HG03095 (cell line): Measurements from ENCODE around the gene SLC4A7.
"Not testable (repeated sequence)": the region's sequence is repeated elsewhere in the genome, so short reads cannot be mapped to it uniquely, and the experiment has no call there.

Experiments used
- ATAC-seq: cut with Tn5 transposase; IDR thresholded peaks from one replicate; pipeline ENCODE4 v1.9.1; 2021; ENCODE audit warnings: moderate library complexity; ENCODE audit not compliant: unreplicated experiment

Gene SLC4A7

DNA sequence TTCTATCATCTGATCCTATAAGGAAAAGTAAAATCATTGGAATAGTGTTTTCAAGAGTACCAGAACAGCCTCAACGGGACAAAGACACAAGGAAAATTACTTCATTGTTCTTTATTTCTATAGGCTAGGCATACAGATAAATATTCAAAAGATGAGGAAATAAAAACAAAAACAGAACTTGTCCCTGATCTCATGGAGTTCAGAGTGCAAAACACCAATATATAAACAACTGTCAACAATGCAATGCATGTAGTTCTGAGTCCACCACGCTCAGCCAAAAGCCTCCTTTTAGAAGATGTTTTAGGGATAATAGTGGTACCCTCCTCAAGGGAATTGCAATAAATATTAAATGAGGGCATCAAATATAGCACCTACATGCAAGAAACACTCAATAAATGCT is 4.6 kb upstream of the SLC4A7 start:
- ATAC-seq = no peak

DNA sequence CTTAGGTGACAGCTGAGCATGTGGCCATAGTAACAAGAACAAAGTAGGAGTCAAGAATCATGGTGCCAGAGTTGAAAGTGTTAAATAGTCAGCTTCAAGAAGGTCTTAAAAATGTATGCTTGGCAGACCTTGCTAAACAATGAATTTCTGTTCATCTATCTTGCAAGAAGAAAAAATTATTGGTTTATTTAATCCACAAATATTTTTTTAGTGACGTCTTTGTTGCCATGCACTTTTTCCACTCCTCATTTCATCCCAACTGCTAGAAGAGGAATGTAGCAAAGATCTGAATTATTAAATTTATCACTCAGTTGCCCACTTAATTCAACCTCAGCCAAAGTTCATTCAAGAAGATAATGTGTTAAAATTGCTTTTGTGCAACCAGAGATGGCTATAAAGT is 3.2 kb upstream of the SLC4A7 start:
- no peak for ATAC-seq

DNA sequence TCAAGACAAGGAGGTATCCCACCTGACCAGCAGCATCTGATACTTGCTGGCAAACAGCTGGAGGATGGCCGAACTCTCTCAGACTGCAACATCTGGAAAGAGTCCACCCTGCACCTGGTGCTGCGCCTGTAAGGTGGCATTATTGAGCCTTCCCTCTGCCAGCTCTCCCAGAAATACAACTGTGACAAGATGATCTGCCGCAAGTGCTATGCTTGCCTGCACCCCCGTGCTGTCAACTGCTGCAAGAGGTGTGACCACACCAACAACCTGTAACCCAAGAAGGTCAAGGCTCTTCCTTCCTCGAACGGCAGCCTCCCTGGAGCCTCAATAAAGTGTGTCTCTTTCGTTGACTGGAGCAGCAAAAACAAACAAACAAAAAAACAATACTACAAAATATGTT is 2.2 kb upstream of the SLC4A7 start:
- ATAC-seq = no peak

DNA sequence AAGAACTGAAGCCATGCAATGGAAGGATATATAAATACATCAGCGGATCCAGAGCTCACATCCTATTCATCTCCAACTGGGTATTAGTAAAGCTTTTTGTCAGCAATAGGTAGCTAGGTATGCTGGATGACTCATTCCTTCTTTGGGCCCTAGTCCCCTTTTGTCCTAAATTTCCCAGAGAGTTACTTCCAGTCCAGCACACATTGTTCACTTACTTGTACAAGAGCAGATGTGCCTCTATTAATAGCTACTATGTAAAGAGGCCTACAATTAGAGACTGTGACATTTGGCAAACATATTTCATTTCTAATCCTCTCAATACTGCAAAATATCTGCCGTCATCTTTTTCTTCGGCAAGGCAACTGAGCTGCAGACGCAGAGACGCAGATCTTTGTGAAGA is 1.7 kb upstream of the SLC4A7 start:
- ATAC-seq = no peak

DNA sequence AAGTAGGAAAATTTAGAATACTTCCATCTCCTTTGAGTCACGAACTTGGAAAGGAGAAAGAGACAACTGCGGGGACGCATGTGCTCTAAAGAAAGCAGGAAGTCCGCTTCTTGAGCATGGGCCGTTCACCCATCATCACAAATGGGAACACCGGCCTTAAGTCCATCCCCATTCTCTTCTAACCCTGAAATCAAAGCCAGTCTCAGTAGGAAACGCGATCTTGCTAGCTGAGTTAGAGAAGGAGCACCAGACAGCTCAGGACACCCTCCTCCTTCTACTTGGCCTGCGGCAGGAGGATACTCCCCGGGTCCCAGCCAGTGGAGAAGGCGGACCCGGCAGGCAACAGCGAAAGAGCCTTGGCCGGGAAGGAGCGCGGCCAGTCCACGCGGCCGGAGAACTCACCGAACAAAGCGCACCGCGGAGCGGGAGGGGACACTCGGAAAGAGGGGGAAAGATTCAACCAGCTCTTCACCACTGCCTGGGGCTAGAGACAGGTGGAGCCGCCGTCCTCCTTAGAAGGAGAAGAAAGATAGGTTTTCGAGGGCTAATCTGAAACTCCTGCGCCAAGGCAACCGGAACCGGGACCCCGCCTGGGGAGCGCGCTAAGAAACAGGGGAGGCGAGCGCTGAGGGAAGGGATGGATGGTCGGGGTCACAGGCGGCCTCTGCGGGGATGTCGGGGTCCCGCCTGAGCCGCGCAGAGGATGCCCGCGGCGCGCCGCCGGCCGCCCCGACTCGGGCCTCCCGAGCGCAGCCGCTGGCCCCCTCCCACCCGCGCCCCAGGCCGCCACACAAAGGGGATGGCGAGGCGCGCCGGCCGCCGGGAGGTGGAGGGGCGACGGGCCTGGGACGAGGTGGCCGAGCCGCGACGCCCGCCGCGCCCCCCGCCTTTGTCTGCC is 818 bp downstream of the SLC4A7 start:
- peak; percentile 24 for ATAC-seq

DNA sequence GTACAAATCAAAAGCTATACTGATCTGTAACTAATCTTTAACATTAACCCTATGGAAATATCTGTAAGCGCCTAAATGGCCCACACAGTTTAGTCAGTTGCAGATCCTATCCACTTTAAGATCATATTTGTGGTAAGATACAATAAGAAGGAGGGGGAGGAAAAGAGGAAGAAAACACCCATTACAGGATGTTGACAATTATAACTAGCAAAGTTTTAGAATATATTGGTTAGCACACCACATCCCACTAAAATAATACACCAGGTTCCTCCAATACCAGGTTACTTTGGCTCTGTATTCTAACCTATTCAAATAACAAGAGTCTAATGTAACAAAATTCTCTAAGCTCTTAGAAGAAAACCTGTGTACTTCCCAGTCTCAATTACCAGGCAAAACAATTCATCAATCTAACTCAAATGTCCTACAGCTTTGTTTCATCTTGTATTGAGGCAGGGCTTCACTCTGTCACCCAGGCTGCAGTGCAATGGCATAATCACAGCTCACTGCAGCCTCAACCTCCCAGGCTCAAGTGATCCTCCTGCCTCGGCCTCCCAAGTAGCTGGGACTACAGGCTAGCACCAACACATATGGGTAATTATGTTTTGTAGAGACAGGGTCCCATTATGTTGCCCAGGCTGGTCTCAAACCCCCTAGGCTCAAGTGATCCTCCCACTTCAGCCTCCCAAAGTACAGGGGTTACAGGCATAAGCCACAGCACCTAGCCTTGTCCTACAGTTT is 4.2 kb downstream of the SLC4A7 start:
- no peak for ATAC-seq

DNA sequence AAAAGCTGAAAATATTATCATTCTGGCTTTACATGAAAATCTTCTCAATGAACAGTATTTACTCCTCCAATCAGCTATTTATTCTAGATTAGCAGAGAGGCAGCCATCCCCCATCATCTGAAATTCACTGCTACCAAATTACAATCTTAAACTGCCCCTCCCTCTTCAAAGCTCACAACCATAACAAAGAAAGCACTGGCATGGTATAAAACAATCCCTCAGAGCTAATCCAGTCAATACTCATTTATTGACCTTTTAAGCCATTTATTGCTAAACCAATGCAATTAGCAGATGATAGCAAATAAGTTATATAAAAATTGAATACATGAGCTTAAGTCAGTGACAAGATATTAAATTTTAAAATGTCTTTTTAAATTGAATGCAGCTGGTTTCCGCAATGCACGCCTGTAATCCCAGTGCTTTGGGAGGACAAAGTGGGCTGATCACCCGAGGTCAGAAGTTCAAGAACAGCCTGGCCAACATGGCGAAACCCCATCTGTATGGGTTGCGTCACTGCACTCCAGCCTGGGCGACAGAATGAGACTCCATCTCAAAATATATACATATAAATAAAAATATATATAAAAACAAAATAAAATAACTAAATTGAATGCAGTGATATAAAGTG is 12.1 kb downstream of the SLC4A7 start:
- no peak for ATAC-seq

DNA sequence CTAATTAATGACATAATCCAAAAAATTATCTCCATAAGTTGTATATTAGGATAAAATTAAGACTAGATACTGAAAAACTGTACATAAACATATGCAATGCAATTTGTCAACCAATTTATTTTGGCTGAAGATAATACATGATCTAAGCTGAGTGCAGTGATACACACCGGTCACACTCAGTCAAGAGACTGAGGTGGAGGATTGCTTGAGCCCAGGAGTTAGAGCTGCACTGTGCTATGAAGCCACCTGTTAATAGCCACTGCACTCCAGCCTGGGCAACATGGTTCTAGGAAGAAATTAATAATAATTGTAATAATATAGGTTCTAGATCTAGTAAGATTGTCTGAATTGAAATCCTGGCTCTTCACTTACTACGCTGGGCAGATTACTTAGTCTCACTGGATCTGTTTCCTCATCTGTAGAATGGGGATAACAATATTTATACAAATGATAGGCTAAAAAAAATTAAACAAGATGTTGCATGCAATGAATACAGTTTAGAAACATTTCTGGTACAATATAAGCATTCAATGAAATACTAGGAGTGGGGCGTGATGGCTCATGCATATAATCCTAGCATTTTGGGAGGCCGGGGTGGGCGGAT is 15.8 kb downstream of the SLC4A7 start:
- no peak for ATAC-seq

DNA sequence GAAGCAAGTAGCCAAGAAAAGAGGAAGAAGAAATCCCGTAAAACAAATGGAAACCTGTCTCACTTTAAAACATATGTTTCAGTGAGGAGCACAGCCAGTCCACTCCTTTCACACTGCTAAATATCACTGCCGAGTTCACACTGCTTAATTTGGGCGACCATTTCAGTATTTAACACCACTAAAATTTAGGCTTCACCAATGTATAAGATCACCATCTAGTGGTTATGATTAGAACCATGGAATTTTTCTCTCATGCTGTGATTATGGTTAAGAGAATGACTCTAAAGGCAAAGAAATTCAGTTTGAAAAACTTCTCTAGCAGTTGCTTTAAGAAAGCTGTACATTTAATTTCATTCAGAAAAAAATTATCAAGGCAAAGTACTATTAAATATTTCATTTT is 16.6 kb downstream of the SLC4A7 start:
- ATAC-seq = peak; percentile 82

DNA sequence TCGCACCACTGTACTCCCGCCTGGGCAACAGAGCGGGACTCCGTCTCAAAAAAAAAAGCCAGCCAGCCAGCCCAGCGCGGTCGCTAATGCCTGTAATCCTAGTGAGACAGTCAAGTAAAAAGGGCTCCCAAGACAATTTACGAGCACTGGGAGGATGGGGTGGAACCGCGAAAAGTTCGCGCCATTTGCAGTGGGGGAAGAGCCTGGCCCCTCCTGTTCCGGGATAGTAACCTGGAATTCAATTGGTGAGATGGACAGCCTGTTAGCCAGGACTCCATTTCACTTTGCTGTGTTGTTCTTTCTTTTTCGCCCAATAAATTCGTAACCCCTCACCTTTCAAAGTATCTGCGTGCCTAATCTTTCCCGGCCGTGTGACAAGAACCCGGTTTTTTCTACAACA is 19.5 kb downstream of the SLC4A7 start:
- ATAC-seq = no peak

DNA sequence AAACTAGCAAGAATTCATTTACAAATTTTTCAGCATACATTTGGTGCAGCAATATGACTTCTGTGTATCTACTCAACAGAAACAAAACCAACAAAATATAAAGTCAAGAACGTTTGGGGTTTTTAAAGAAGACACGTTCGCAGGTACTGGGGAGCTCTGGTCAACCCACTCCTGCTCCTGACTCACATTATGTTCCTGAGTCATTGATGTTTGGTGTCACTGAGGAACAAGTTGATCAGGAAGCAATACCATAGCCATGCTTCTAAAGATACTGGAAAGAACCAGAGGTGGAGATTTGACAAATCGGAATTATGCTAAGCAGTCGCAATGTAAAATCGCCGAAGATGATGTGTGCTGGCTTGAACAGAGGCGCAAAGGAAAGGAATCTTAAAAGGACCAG is 22.0 kb downstream of the SLC4A7 start:
- ATAC-seq = no peak

DNA sequence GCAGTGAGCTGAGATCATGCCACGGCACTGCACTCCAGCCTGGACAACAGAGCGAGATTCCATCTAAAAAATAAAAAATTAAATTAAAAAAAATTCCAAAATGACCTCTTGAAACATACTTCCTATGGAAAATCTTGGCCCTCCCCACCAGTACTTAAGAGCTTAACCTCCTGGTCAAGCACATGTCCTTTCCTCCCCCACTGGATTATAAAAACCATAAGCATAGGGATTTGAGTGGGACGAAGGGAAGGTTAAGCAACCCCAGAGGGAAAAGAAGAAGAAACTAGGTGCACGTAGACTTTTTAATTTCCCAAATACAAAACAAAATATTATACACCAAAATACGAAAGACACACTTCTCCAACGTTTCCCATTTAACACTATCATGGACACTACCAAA is 25.3 kb downstream of the SLC4A7 start:
- no peak for ATAC-seq

DNA sequence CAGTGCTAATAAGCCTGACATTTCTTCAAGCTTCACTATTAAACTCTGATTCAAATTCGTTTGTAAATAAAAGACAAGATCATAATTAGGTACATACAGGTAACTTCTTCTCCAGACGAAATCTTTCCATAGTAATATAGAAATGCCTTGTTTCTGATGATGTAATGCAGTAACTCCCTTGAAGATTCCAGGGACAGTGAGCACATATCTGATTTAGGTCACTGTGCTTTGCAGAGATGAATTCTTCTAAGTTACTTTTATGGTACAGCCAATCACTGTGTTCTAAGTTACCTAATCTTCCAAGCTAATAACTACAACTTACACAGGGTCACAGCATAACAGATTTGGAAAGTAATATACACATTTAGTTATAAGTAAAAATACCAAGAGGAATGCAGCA is 27.6 kb downstream of the SLC4A7 start:
- ATAC-seq = no peak

DNA sequence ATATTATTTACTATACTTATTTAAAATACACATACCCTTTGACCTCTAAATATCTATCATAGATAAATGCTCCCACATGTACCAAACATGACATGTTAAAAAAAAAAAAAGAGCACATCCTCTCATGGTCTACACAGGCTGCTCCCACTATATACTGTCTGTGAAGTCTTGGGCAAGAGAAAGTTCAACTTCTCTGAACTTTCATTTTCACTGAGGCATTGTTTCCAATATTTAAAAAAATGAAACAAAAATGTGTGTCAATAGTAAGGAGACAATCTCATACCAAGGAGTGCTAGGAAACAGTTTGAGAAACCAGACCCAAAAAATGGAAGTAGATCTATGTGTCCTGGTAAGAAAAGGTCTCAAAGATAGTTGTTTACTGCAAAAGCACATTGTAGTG is 29.3 kb downstream of the SLC4A7 start:
- peak; percentile 73 for ATAC-seq

DNA sequence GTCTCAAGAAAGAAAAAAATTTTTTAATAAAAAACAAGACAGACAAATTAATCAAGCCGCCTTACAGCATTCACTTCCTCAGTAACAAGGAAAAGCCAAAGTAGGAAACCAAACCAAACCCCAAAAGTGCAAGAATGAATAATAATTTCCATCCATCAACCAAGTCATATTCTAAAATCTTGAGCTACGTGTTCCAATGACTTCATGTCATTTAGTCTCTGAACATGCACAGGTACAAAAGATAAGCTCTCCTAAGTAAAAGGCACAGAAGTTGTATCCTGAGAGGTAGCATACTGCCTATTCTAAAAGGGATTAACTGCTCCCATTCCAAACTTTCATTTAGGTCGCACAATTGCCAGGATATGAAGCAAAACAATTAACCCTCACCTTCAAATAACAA is 29.7 kb downstream of the SLC4A7 start:
- ATAC-seq = no peak

DNA sequence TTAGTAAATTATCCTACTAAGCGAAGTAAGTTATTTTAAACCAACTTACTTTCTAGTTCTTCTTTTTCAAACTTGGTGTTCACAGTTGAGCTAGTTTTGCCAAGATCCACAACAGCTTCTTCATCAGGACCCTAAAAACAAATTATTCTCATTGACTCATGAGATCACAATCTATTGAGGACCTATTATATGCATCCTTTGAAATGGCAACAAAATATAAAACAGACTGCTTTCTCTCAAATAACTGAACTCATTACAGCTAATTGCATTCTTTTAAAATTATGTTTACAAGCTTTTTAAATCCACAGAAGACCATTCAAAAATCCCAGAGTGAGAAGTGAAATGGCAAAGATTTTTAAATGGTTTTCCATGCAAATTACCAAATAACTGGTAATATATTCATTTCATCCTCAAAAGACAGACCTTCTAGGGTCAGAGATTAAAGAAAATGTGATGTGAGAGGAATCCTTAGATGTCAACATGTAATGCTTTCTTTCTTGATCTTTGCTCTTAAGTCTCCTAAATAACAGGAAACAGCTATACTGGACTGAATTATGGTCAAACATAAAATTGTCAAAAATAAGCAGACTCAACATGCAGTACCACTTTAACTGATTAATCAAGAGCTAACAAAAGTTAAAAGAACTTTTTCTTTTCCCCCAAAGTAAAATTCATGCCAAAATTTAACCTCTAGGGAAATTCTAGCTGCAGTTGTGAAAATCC is 31.7 kb downstream of the SLC4A7 start:
- ATAC-seq = no peak

DNA sequence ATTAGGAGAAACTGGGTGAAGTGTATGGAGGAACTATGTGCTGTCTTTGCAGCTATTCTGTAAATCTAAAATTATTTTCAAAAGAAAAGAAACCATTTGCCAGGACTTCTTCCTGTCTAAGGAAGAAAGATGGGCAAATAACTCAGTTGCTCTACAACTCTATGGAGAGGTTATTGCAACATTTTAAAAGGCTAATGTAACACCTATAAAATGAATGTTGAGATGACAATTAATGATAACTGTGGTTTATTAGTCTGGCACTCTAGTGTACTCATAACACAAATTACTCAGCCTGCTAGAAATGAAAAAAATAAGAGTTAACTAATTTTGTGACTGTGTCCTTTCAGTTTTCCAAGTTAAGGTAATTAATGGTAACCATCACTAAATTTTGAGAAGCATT is 32.3 kb downstream of the SLC4A7 start:
- ATAC-seq = no peak

DNA sequence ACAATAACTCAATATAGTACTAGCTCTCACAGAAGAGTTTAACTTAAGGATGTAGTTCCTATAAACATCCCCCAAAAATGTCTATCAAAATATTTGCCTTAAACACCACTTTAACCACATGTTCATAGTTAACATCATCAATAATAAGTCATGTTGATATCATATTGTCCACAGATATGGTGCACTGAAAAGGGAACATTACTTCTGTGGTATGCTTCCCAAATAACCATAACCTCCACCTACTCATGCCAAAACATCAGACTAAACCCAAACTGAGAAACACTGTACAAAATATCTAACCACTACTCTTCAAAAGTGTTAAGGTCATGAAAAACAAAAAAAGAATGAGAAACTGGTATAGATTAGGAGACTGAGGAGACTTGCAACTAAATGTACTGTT is 32.9 kb downstream of the SLC4A7 start:
- ATAC-seq = no peak

DNA sequence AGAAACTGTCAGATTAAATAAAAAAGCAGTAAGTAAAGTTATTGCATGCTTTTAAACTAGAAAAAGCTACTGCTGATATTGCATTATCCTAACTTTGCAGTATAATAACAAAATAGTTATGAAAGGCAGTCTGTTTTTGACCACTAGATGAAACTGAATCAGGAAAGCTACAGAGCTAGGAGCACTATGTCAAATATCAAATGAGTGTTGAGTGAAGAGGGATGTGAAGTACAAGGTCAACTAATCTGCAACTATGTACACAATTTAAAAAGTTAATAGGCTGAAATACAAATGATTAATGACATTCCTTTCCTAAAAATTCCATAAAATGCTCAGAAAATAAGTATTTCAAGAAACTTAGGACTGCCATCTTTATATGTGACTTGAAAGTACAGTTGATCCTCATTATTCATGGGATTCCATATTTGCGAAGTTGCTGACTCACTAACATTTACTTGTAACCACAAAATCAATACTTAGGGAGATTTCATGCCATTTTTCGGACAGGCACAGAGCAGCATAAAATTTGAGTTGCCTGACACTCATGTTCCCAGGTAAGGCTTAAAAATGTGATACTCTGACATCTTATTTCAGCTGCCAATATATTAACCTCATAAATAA is 34.5 kb downstream of the SLC4A7 start:
- no peak for ATAC-seq

DNA sequence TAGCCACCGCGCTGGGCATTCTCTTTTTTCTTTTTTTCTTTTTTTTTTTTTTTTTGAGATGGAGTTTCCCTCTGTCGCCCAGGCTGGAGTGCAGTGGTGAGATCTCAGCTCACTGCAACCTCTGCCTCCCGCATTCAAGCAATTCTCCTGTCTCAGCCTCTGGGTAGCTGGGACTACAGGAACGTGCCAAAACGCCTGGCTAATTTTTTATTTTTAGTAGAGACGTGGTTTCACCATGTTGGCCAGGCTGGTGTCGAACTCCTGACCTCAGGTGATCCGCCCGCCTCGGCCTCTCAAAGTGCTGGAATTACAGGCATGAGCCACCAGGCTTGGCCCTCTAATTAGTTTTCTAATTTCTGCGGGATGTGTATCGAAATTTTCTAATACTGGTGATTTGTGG is 41.2 kb downstream of the SLC4A7 start:
- ATAC-seq = not testable (repeated sequence)
